HG02885 (cell line): ENCODE measurements around the gene GJD2.

Source experiments
- ATAC-seq: cut with Tn5 transposase; IDR thresholded peaks from one replicate; pipeline ENCODE4 v1.9.1; 2021; ENCODE audit warnings: mild to moderate bottlenecking; ENCODE audit not compliant: unreplicated experiment, poor library complexity

Gene GJD2

GRCh38 chr15:34754674-34755418, at the start of gene GJD2:
Gene GJD2 (minus strand): TSS chr15:34754998. CDS start chr15:34754488, 510 bp downstream.
- ATAC-seq = no peak

- no peak for ATAC-seq
Observed at GRCh38 chr15:34804113-34804512, 49.3 kb upstream of the GJD2 start.

GRCh38 chr15:34802803-34803750, 48.3 kb upstream of the GJD2 start:
- no peak for ATAC-seq

- ATAC-seq = no peak
Observed at GRCh38 chr15:34802371-34802770, 47.6 kb upstream of the GJD2 start.

GRCh38 chr15:34799149-34800101, 44.6 kb upstream of the GJD2 start:
- ATAC-seq = no peak

- no peak for ATAC-seq
Observed at GRCh38 chr15:34796847-34797435, 42.1 kb upstream of the GJD2 start.

- ATAC-seq = no peak
Observed at GRCh38 chr15:34795267-34796081, 40.7 kb upstream of the GJD2 start, which contains the start of gene ACTC1. Gene ACTC1 (minus strand): TSS chr15:34795549. CDS start chr15:34794808, 741 bp downstream.

- ATAC-seq = no peak
Observed at GRCh38 chr15:34794590-34795206, 39.9 kb upstream of the GJD2 start.

GRCh38 chr15:34793901-34794300, 39.1 kb upstream of the GJD2 start:
- ATAC-seq = no peak

DNA sequence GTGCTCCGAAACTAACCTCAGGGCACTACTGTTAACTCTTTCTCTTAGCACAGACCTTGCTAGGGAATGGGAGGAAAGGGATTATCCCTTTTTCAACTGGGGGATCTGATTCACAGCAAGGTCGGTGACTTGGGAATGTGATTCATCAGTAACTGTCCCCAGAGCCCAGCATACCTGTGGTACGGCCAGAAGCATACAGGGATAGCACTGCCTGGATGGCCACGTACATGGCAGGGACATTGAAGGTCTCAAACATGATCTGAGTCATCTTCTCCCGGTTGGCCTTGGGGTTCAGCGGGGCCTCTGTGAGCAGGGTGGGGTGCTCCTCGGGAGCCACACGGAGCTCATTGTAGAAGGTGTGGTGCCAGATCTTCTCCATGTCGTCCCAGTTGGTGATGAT, 38.3 kb upstream of the GJD2 start:
- no peak for ATAC-seq

DNA sequence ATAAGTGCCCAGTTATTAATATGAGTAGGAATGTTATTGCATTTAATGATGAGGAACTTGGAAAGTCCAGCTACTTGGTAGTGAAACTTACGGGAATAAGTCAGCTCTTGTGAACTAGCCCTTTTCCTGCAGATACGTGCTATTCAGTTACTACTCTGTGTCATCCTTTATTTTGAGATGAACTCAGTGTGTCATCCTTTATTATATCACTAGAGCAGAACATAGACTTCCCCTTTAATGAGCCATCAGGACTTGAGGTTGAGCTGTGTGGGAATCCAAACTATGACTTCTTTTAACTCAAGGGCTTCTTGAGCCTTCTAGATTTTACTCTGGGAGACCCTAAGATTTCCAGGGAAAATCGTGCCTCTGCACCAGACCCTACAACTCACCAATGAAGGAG, 36.9 kb upstream of the GJD2 start:
- ATAC-seq = no peak

DNA sequence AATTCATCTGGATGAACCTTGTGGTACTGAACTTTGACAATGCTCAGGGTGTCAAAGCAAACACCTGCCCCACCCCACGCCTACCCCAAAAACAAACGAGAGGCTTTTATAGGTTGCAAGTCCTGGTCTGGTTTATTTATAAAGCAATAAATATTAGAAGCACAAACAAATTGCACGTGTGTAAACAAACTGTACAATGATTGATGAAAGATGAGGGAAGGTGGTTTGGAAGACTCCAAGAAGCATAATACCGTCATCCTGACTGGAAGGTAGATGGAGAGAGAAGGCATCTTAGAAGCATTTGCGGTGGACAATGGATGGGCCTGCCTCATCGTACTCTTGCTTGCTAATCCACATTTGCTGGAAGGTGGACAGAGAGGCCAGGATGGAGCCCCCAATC, 35.3 kb upstream of the GJD2 start:
- ATAC-seq = no peak

- ATAC-seq = no peak
Observed at GRCh38 chr15:34789326-34789725, 34.5 kb upstream of the GJD2 start.

DNA sequence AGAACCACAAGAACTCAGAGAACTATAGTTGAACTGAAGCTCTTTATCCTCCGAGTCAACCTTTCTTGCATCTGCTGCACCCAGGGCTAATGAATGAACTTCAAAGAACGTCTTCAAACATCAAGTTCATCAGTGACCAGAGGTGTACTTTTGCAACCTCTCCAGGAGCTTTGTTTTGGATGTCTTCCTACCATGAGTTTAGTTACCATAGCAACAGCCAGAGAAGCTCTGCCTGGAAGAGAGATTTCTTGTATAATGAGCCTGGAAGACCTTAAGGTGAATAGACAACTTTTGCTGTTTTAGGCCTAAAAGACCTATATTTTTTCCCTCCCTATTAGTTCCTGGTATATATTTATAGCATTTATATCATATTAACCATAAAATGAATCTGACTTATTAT, 31.4 kb upstream of the GJD2 start:
- ATAC-seq = no peak

DNA sequence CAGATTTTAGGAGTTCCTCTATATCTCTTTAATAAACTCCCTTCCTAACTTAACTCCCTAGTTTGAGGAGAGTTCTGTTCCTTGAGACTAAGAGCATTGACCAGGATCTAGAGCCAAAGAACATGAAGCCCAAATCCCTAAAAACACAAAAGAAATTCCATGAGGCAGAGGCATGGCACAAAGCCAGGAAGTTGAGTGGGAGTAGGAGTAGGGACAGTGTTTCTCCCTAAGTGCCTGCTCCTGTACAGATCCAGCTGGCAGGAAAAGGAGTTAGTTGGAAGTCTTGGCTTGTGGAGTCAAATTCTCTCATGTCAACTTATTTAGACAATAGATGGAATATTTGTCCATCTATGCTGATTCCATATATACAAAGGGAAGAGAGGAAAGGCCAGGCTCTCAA, 29.2 kb upstream of the GJD2 start:
- ATAC-seq = no peak

GRCh38 chr15:34783431-34783830, 28.6 kb upstream of the GJD2 start:
- ATAC-seq = no peak

- no peak for ATAC-seq
Observed at GRCh38 chr15:34782901-34783300, 28.1 kb upstream of the GJD2 start.

DNA sequence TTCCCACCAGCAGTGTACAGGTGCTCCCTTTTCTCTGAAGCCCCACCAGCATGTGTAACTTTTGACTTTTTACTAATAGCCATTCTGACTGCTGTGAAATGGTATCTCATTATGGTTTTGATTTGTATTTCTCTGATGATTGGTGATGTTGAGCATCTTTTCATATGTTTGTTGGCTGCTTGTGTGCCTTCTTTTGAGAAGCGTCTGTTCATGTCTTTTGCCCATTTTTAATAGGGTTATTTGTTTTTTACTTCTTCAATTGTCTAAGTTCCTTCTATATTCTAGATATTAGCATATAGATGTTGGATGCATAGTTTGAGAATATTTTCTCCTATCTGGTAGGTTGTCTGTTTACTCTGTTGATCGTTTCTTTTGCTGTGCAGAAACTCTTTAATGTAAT, 25.9 kb upstream of the GJD2 start:
- ATAC-seq = no peak
